Mammary epithelial cell (primary cell): ENCODE measurements around the gene RAB26.

Source experiments
- CTCF ChIP-seq, 2 donors: IDR thresholded peaks in 1 of 2; conservative IDR thresholded peaks in 1 of 2; 2 replicates each; pipeline ENCODE4 v1.5.1; 2011 to 2012; ENCODE audit warnings: inconsistent platforms in 2 of 2, low read length in 2 of 2, mild to moderate bottlenecking in 2 of 2, control low read depth in 1 of 2, low read depth in 1 of 2; ENCODE audit not compliant: insufficient read depth in 1 of 2; ENCODE audit errors: extremely low read depth in 1 of 2
- EZH2 ChIP-seq: IDR thresholded peaks from 2 replicates; pipeline ENCODE4 v1.6.1; 2012; ENCODE audit warnings: low read length, inconsistent platforms, borderline replicate concordance

- TF ChIP-seq CTCF (conservative IDR thresholded peaks at IDR 0.05 in 1 of 2, IDR thresholded peaks at IDR 0.05 in 1 of 2; ENCODE audit: extremely low read depth in 1 of 2, insufficient read depth in 1 of 2, low read depth in 1 of 2, low read length in 2 of 2) (no peak), EZH2 (no peak)
Observed at GRCh38 chr16:2167068-2167638, 18.7 kb downstream of the RAB26 start.
